ENCODE measurements around the gene RHOT2.

GRCh38 chr16:635573-636205, 32.2 kb upstream of the RHOT2 start:
- no peak for TF ChIP-seq CTCF (IDR thresholded peaks at IDR 0.05)
- no peak for TF ChIP-seq POLR2A (IDR thresholded peaks at IDR 0.05)

All from Peyer's patch (tissue), 4 donors.